H9 (cell line): Measurements from ENCODE around the gene TBC1D13. TPM values are rescaled to one million over a fixed set of nuclear protein-coding genes. Genes with fewer than 3 reads are reported as not detected.

Experiments used
- DNase-seq: peaks from one replicate; pipeline ENCODE4 v3.0.0-alpha.2; 2017
- H2AFZ ChIP-seq: one replicate; pipeline ENCODE4 v1.6.1; 2013; ENCODE audit warnings: mild to moderate bottlenecking, low read length, control low read depth, moderate library complexity
- H2AK5ac ChIP-seq: 2 replicates; pipeline ENCODE4 v1.6.1; 2013; ENCODE audit warnings: low read length, control low read depth, mixed read lengths; ENCODE audit not compliant: insufficient read length
- H2BK120ac ChIP-seq: one replicate; pipeline ENCODE4 v1.6.1; 2013; ENCODE audit warnings: low read depth, mild to moderate bottlenecking, low read length, control low read depth, inconsistent platforms; ENCODE audit not compliant: poor library complexity, severe bottlenecking
- H2BK12ac ChIP-seq: 2 replicates; pipeline ENCODE4 v1.6.1; 2013; ENCODE audit warnings: low read length, control low read depth, mixed read lengths, low read depth; ENCODE audit not compliant: insufficient read length
- H2BK15ac ChIP-seq: 2 replicates; pipeline ENCODE4 v1.6.1; 2013; ENCODE audit warnings: low read depth, low read length, control low read depth
- H2BK20ac ChIP-seq: one replicate; pipeline ENCODE4 v1.6.1; 2013; ENCODE audit warnings: low read depth, mild to moderate bottlenecking, low read length, control low read depth, inconsistent platforms; ENCODE audit not compliant: poor library complexity, severe bottlenecking
- H2BK5ac ChIP-seq: 2 replicates; pipeline ENCODE4 v1.6.1; 2013; ENCODE audit warnings: low read length, control low read depth, mixed read lengths; ENCODE audit not compliant: insufficient read length
- H3K14ac ChIP-seq: 2 replicates; pipeline ENCODE4 v1.6.1; 2013; ENCODE audit warnings: low read length, control low read depth; ENCODE audit not compliant: insufficient read depth
- H3K18ac ChIP-seq: 2 replicates; pipeline ENCODE4 v1.6.1; 2013; ENCODE audit warnings: low read depth, mild to moderate bottlenecking, mixed read lengths, low read length, control low read depth; ENCODE audit not compliant: insufficient read length
- H3K23ac ChIP-seq: 2 replicates; pipeline ENCODE4 v1.6.1; 2013; ENCODE audit warnings: low read length, control low read depth, mixed read lengths, low read depth; ENCODE audit not compliant: insufficient read length
- H3K23me2 ChIP-seq: 2 replicates; pipeline ENCODE4 v1.6.1; 2013; ENCODE audit warnings: low read depth, mild to moderate bottlenecking, mixed read lengths, low read length, control low read depth; ENCODE audit not compliant: insufficient read length, poor library complexity, severe bottlenecking
- H3K27ac ChIP-seq: 2 replicates; pipeline ENCODE4 v1.5.1; 2013; ENCODE audit warnings: low read length, control low read depth, mixed read lengths, low read depth; ENCODE audit not compliant: insufficient read length
- H3K27me3 ChIP-seq: 2 replicates; pipeline ENCODE4 v1.6.1; 2013; ENCODE audit warnings: low read length, control low read depth, inconsistent platforms; ENCODE audit not compliant: insufficient read depth
- H3K4ac ChIP-seq: 2 replicates; pipeline ENCODE4 v1.6.1; 2013; ENCODE audit warnings: low read depth, mild to moderate bottlenecking, control low read depth, inconsistent platforms, low read length, moderate library complexity
- H3K4me1 ChIP-seq: 2 replicates; pipeline ENCODE4 v1.6.1; 2013; ENCODE audit warnings: low read length, control low read depth, inconsistent platforms; ENCODE audit not compliant: insufficient read depth
- H3K4me2 ChIP-seq: 2 replicates; pipeline ENCODE4 v1.6.1; 2013; ENCODE audit warnings: low read length, control low read depth, mixed read lengths; ENCODE audit not compliant: insufficient read length, insufficient read depth
- H3K56ac ChIP-seq: 2 replicates; pipeline ENCODE4 v1.6.1; 2013; ENCODE audit warnings: low read depth, mild to moderate bottlenecking, mixed read lengths, low read length, control low read depth; ENCODE audit not compliant: insufficient read length
- H3K79me1 ChIP-seq: 2 replicates; pipeline ENCODE4 v1.6.1; 2013; ENCODE audit warnings: low read depth, mild to moderate bottlenecking, moderate library complexity, low read length, control low read depth, inconsistent platforms; ENCODE audit not compliant: insufficient read depth, poor library complexity, severe bottlenecking
- H3K79me2 ChIP-seq: 2 replicates; pipeline ENCODE4 v1.6.1; 2013; ENCODE audit warnings: low read length, control low read depth, inconsistent platforms; ENCODE audit not compliant: insufficient read depth
- H3K9ac ChIP-seq: 2 replicates; pipeline ENCODE4 v1.6.1; 2013; ENCODE audit warnings: low read length, control low read depth, mixed read lengths; ENCODE audit not compliant: insufficient read length; ENCODE audit errors: extremely low read depth
- H3K9me3 ChIP-seq: one replicate; pipeline ENCODE4 v1.6.1; 2013; ENCODE audit warnings: low read depth, low read length, inconsistent platforms; ENCODE audit not compliant: control insufficient read depth
- H3T11ph ChIP-seq: one replicate; pipeline ENCODE4 v1.6.1; 2013; ENCODE audit warnings: mild to moderate bottlenecking, low read length, control low read depth, inconsistent platforms
- H4K20me1 ChIP-seq: one replicate; pipeline ENCODE4 v1.6.1; 2013; ENCODE audit not compliant: control insufficient read depth, insufficient read length, insufficient read depth
- H4K5ac ChIP-seq: 2 replicates; pipeline ENCODE4 v1.6.1; 2013; ENCODE audit warnings: low read depth, mild to moderate bottlenecking, mixed read lengths, low read length, control low read depth; ENCODE audit not compliant: insufficient read length
- H4K8ac ChIP-seq: replicated peaks from 2 replicates; pipeline ENCODE4 v1.6.1; 2013; ENCODE audit warnings: low read length, control low read depth, mixed read lengths, low read depth; ENCODE audit not compliant: insufficient read length
- H4K91ac ChIP-seq: 2 replicates; pipeline ENCODE4 v1.6.1; 2013; ENCODE audit warnings: low read depth, mild to moderate bottlenecking, moderate library complexity, mixed read lengths, low read length, control low read depth; ENCODE audit not compliant: insufficient read length
- H3K27ac Mint-ChIP-seq, 3 experiments: 2 replicates in 2 of 3; 3 replicates in 1 of 3; pipeline ENCODE4 v1.8.0; 2020 to 2021; ENCODE audit warnings: mixed read lengths in 3 of 3, mild to moderate bottlenecking in 1 of 3, moderate library complexity in 1 of 3
- H3K27me3 Mint-ChIP-seq: 2 replicates; pipeline ENCODE4 v1.8.0; 2021; ENCODE audit warnings: low read depth, mild to moderate bottlenecking, moderate library complexity, mixed read lengths
- H3K36me3 Mint-ChIP-seq, 3 experiments: 2 replicates in 2 of 3; 3 replicates in 1 of 3; pipeline ENCODE4 v1.8.0; 2020 to 2021; ENCODE audit warnings: low read depth in 3 of 3, mixed read lengths in 3 of 3; ENCODE audit not compliant: insufficient read depth in 1 of 3
- H3K4me1 Mint-ChIP-seq, 2 experiments: 2 replicates each; pipeline ENCODE4 v1.8.0; 2020; ENCODE audit warnings: mixed read lengths in 2 of 2
- H3K4me3 Mint-ChIP-seq, 2 experiments: 2 replicates in 1 of 2; 3 replicates in 1 of 2; pipeline ENCODE4 v1.8.0; 2020 to 2021; ENCODE audit warnings: mild to moderate bottlenecking in 2 of 2, mixed read lengths in 2 of 2, moderate library complexity in 1 of 2
- H3K9me3 Mint-ChIP-seq, 2 experiments: 2 replicates in 1 of 2; 3 replicates in 1 of 2; pipeline ENCODE4 v1.8.0; 2020; ENCODE audit warnings: mild to moderate bottlenecking in 2 of 2, mixed read lengths in 2 of 2, moderate library complexity in 1 of 2
- WGBS: extraction: QIAGEN DNeasy Blood & Tissue Kit; methylation state at CpG from one replicate; pipeline ENCODE4 v1.1.7; 2013; ENCODE audit warnings: missing lambda C conversion rate, low lambda C conversion rate, mixed read lengths; ENCODE audit not compliant: insufficient read length; ENCODE audit errors: extremely low coverage; 5-methylcytosine and 5-hydroxymethylcytosine counted together
- total RNA-seq: library from RNA; stranded (reverse); gene quantifications from 2 replicates; pipeline ENCODE4 v1.2.1, GENCODE V29; 2021
- TF ChIP-seq, protein P1 (sequence below): fragments of 200-600 bp; sonication (generic); conservative IDR thresholded peaks from 3 replicates; pipeline ENCODE4 v1.8.0; 2021; ENCODE audit warnings: antibody characterized with exemption, mild to moderate bottlenecking

TBC1D13 gene
- total RNA-seq, 1 experiment from 2014 or later: 27.3 TPM

DNA sequence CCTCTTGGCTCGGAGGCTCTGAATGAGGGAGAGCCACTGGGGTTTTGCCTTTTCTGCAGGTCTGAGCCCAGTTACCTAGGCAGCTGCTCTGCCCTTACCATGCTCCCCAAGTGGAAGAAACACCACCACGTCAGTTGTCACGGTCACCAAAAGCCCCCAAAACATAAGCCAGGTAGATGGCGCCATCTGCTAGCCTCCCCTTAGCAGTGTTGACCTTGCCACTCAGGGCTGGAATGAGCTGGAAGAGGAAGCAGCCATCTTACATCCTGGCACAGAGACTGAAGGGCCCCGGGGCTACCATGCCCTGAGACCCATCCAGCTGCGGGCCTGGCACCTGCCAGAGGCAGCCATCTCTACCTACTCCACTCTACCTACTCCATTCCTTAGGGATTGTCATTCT lies 22.7 kb upstream of the TBC1D13 start:
- no peak overlapping the region for H4K8ac ChIP-seq
- H4K5ac ChIP-seq: no peak overlapping the region

More for the DNA sequence above, 22.7 kb upstream of the TBC1D13 start:
- no peak overlapping the region for H3K27ac ChIP-seq
- peak; percentile 54 for DNase-seq
- H3K14ac ChIP-seq: no peak overlapping the region
- H2BK120ac ChIP-seq: no peak overlapping the region
- H3K79me2 ChIP-seq: no peaks in the 10 kb centered on the region
- H4K20me1 ChIP-seq: no peaks in the 10 kb centered on the region
- H2BK20ac ChIP-seq: no peak overlapping the region
- WGBS: no CpG with 5 or more reads among the region's 6 CpGs
- H3K79me1 ChIP-seq: no peaks in the 10 kb centered on the region
- no peak overlapping the region for H4K91ac ChIP-seq
- no peaks in the 10 kb centered on the region for H3K9me3 Mint-ChIP-seq
- H3K23ac ChIP-seq: no peak overlapping the region
- no peak overlapping the region for H3K4me3 Mint-ChIP-seq
- no peak overlapping the region for H3K18ac ChIP-seq
- H2BK15ac ChIP-seq: no peak overlapping the region
- no peak overlapping the region for H3K9ac ChIP-seq
- no peak overlapping the region for H3K56ac ChIP-seq
- H3K27ac Mint-ChIP-seq: peak overlapping the region; percentile 7 to 86 (median 60); a peak in 4 of 7 replicates
- H3K27me3 Mint-ChIP-seq: no peaks in the 10 kb centered on the region
- H2AK5ac ChIP-seq: no peak overlapping the region
- no peaks in the 10 kb centered on the region for H3K9me3 ChIP-seq
- no peaks in the 10 kb centered on the region for H3K23me2 ChIP-seq
- peaks cover 0 to 6% (median 0%) of the 10 kb centered on the region in 3 experiments; a peak in 2 of 7 replicates for H3K36me3 Mint-ChIP-seq
- H3T11ph ChIP-seq: no peak overlapping the region
- H3K4me2 ChIP-seq: no peak overlapping the region
- H2BK5ac ChIP-seq: no peak overlapping the region
- no peak overlapping the region for H2AFZ ChIP-seq
- peaks cover 13 to 14% of the 10 kb centered on the region in 2 experiments for H3K4me1 Mint-ChIP-seq
- H3K4ac ChIP-seq: no peak overlapping the region
- no peak overlapping the region for H2BK12ac ChIP-seq
- no peaks in the 10 kb centered on the region; the same call in 1 of the 2 replicates for H3K4me1 ChIP-seq
- H3K27me3 ChIP-seq: no peaks in the 10 kb centered on the region
- TF ChIP-seq, protein P1, sequence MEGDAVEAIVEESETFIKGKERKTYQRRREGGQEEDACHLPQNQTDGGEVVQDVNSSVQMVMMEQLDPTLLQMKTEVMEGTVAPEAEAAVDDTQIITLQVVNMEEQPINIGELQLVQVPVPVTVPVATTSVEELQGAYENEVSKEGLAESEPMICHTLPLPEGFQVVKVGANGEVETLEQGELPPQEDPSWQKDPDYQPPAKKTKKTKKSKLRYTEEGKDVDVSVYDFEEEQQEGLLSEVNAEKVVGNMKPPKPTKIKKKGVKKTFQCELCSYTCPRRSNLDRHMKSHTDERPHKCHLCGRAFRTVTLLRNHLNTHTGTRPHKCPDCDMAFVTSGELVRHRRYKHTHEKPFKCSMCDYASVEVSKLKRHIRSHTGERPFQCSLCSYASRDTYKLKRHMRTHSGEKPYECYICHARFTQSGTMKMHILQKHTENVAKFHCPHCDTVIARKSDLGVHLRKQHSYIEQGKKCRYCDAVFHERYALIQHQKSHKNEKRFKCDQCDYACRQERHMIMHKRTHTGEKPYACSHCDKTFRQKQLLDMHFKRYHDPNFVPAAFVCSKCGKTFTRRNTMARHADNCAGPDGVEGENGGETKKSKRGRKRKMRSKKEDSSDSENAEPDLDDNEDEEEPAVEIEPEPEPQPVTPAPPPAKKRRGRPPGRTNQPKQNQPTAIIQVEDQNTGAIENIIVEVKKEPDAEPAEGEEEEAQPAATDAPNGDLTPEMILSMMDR: peak; percentile 45; the same call in 2 of the 3 replicates
